ENCODE data around the gene ATAD1. TPM values are rescaled to one million over a fixed set of nuclear protein-coding genes. Genes with fewer than 3 reads are reported as not detected.

The ATAD1 gene
- total and polyA plus RNA-seq, 2 of the 8 experiments (the other 6 are each of a cell fraction or from before 2014, with no cell fraction given): 8.9 to 35.3 TPM

- TF ChIP-seq CHD7 (IDR thresholded peaks at IDR 0.05; ENCODE audit: insufficient replicate concordance, low read length): no peak
- TF ChIP-seq MAX (IDR thresholded peaks at IDR 0.05): no peak
- no peak for TF ChIP-seq POU5F1 (IDR thresholded peaks at IDR 0.05; ENCODE audit: low read depth, low read length)
- TF ChIP-seq TAF7 (optimal IDR thresholded peaks at IDR 0.05; ENCODE audit: borderline replicate concordance, low read depth, low read length): no peak
- no peak for TF ChIP-seq TEAD4 (IDR thresholded peaks at IDR 0.05; ENCODE audit: low read depth, low read length)
- TF ChIP-seq POLR2A (IDR thresholded peaks at IDR 0.05; ENCODE audit: control extremely low read depth in 1 of 2, low read depth in 2 of 2, low read length in 2 of 2): no peak
- no peak for TF ChIP-seq SUZ12 (IDR thresholded peaks at IDR 0.05; ENCODE audit: low read length)
- no peak for TF ChIP-seq E2F6 (IDR thresholded peaks at IDR 0.05)
Observed at GRCh38 chr10:87849001-87849400, 31.0 kb upstream of the ATAD1 start (continued).

All from H1 (cell line).